NCI-H1436 (cell line): Measurements from ENCODE around the gene ZNF638.

Experiments used
- DNase-seq: peaks from one replicate; lab custom pipeline; 2025; lab: John Stamatoyannopoulos, UW

Gene ZNF638

DNA sequence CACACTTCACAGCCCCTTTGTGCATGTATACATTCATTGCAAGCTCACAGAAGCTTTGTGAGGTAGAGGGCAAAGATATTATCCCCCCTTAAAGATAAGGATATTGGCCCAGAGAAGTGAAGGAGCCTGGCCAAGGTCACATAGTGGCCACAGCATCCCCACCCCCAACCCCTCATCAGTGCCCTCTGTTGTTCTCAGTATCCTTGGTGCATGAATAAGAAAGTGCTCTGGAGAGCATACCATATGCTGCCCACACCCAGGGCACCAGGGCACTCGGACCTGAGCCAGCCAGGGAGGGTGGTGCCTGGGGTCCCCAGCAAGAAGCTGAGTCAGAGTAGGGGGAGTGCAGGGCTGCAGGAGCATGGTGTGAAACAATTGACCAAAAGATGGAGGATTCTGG, 125.0 kb downstream of the ZNF638 start:
- DNase-seq: no peak

- no peak for DNase-seq
Measured at GRCh38 chr2:71457123-71457915, 125.7 kb downstream of the ZNF638 start.

GRCh38 chr2:71457923-71458322, 126.3 kb downstream of the ZNF638 start:
- DNase-seq: no peak

DNA sequence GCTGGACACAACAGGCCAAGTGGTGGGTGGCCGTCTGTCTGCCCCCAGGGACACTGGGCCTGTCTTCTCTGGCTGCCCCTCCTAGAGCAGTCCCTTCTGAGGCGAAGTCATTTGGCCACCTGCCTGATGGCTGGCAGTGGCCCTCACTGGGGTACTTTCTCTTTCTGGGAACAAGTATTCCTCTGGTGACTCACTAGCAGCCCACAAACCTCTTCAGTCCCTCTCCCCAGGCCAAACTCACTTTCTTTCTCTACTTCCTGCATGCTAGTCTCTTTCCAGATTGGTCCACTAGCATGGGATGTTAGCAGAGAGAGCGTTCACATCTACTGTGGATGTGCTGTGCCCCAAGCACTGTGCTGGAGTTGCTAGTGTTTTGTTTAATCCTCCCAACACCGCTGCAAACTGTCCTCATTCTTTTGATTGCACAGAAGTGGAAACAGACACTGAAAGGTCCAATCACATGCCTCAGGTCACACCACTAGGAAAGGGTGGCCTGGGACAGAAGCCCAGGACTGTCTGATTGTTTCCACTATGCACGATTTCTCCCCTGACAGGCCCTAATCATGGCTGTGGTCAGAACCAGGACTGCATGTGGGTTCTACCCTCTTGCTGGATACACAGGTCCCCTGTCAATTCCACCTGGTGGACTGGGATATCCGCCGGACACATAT, 127.0 kb downstream of the ZNF638 start:
- no peak for DNase-seq

DNA sequence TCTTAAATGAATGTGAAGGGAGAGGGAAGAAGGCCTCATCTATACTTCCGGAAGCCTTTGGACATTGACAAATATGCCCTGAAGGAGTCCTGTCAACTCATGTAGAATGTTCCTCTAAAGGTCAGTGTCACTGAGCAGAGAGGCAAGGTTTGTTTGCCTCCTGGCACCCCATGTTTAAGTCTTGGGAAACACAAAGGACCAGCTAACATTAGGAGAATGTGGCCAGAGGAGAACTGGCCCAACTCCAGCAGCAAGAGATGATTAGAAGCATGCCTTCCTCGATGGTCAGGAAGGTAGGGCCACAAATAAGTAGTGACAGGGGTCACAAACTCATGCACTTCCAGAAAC, 127.5 kb downstream of the ZNF638 start:
- no peak for DNase-seq

- no peak for DNase-seq
Measured at GRCh38 chr2:71460056-71460455, 128.5 kb downstream of the ZNF638 start.

GRCh38 chr2:71460595-71461303, 129.2 kb downstream of the ZNF638 start:
- no peak for DNase-seq

DNA sequence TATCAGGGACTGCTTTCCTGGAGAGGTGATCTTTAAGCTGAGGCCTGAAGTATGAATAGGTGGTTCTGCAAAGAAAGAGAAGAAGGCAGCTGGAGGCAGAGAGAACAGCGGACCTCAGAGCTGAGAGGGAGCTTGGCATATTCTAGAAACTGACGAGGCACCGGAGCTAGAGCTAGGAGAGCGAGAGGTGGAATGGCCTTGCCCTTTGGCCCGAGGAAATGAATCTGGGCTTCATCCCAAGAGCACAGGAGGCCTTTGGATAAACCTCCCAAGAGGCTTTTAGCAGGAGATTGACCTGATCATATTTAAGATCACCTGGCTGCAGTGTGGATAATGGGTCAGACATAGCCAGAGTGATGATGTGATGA, 129.7 kb downstream of the ZNF638 start:
- DNase-seq: no peak

DNA sequence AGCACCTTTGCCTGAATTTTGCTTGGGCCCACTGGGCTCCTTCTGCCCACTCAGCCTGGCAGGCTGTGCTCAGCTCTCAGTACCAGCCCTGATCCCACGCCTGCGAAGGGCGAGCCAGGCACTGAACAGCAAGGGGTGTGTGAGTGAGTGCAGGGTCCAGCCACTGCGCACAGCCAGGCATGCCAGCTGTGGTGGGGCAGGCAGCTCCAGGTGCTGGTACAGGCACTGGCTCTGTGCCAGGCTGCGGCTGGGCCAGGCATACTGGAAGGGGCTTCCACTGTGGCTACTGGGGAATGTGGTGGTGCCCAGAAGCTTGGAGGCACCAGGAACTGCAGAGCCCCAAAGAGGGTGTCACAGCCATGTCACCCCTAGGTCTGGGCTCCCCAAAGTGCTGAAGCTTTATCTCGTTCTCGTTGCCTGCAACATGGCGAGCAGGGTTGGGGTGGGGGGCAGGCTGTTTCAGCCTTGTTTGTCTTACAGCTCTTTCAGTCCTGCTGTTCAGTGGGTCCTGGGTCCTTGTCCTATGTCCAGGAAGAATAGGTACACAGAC, 130.5 kb downstream of the ZNF638 start:
- DNase-seq: no peak

DNA sequence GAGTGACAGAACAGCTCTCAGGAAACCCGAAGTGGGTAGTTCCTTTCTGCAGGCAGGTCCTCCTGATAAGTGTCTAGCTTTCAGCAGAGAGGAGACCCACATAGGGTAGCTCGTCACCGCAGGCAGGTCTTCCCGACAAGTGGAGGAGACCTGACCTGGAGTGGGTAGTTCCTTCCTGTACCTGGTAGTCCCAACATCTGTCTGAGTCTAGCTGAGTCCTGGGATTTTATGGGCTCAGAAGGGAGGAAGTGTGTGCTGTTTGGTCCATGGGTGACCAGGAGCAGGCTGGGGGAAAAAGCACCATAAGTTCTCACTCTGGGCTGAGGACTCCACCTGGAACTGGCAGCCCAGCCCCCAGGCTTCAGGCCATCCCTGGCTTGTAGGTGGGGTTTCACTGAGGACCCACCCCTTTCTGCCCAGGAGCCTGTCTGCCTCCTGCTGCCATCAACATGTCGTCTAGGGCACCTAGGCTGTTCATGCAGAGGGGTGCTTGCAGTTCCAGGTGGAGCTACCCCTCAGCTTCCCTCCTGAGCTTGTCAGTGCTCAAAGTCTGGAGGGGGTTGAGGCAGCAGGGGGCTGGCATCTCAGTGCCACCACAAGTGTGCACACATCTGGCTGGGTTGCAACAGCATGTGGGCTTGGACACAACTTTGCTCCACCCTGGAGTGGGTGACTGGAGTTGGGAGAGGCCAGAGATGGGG, 131.2 kb downstream of the ZNF638 start:
- no peak for DNase-seq

GRCh38 chr2:71463342-71463654, 131.7 kb downstream of the ZNF638 start:
- DNase-seq: no peak

GRCh38 chr2:71464389-71464788, 132.8 kb downstream of the ZNF638 start:
- no peak for DNase-seq

- DNase-seq: no peak
Measured at GRCh38 chr2:71465356-71465755, 133.8 kb downstream of the ZNF638 start.

- no peak for DNase-seq
Measured at GRCh38 chr2:71465961-71466300, 134.3 kb downstream of the ZNF638 start.

DNA sequence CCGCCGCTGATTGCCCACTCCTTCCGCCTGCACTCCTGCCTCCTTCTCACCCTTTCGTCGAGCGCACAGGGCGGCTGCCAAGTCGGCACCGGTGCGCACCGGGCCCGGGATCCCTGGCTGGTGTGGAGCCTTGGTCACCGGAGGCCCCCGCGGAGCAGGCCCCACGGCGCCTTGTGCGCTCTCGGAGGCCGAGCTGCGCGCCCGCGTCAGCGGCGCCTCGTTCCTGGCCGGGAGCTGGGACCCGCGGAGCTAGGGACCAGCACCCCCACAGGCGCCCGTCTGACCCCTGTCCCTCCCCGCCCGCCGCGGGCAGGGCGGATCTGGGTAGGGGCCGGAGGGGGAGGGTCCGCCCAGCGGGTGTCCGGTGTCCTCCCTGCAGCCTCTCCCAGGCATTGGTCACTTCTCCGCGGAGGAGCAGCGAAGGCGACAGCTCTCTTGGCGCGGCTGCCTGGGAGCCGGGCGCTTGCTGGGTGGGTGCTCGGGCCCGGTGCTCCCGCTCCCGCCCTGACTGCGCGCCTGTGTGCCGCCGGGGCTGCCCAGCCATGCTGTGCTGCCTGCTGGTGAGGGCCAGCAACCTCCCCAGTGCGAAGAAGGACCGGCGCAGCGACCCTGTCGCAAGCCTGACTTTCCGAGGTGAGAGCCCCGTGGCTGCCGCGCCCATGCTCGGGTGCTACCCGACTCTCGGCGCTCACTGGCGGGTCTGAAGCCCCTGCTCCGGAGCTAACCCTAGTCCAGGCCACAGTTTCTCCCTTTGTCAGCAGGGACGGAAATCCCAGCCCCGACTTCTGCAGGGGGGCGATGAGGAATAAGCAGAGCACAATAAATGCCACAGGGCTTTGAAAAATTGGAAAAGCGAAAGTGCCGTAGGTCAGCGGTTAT, 135.0 kb downstream of the ZNF638 start:
- DNase-seq: no peak

DNA sequence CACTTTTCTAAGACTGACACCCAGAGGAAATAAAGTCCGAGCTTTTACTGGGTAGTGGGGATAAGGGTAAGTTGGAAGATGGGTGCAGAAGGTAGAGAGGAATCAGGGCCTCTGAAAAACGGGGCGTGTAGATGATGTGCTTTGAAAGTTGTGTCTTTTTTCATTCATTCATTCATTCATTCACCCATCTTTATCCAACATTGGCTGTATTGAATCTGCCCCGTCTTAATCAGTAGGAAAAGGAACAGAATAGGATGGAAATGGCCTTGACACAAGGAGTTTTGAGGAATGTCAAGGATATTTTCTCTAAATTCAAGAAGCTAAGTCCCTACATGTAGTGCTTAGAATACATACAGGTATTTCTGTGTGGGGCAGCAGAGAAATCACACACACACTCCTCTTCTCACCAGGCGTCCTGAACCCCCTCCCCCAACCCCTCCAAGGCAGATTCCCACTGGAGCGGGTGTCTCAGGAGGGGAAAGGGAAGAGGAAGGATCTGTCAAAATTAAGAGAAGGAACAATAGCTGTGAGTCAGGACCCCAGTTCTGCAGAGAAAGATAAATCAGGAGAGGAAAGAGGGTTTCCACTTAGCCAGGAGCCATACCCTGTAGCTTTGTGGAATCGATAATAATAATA, 135.7 kb downstream of the ZNF638 start:
- no peak for DNase-seq

GRCh38 chr2:71468279-71469015, 136.9 kb downstream of the ZNF638 start:
- DNase-seq: no peak

DNA sequence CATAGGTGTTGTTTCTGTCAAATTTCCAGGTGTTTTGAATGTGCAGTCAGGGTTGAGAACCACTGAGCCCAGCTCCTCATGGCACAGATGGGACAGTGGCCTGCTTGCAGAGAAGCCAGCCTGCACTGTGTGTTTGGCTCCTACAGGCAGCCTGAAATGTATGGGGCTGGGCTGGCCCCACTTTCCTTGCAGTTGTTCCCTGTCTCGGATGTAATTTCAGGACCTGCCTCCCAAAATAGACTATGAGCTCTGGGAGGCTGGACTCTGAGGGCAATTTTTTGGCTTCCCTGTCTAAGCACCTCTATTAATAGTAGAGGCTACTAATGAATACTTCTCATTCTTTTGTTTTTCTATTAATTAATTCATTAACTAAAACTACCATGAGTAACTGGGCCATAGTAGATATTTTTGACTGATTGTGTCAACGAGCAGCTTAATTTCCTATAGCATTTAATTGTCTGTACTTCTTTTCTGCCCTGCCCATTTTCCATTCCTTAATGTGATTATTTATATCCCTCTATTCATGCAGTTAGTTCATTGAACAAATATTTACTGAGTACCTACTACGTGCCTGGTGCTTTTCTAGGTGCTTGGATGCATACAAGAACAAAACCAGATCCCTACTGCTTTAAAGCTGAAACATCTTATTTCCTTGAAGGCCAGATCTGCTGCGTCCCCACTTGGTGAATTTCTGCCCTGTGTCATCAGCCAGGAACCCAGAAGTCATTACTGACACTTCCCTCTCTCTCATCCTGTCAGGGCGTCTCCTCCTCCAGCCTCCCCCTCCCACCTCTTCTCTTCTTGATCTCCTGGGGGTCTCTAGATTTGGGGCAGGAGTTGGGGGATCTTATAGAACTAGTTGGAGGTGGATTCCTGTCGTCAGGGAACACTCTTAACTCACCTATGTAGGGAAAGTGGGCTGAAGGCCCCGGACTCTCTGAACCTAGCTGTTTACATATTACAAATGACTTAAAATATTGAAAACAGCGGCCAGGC, 138.1 kb downstream of the ZNF638 start:
- DNase-seq: no peak

DNA sequence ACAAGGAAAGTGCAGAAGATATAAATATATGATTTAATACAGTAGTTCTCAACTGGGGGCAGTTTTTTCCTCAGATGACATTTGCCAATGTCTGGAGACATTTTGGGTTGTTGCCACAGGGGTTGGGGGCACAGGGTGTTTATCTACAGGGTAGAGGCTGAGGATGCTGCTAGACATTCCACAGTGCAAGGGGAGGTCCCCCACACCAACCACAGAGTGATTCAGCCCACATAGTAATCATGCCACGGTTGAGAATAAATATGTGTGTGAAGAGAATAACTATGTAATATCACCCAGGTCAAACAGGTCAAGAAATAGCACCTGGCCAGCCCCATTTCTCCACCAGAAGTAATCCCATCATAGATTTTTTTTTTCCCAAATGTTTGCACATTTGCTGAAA, 139.7 kb downstream of the ZNF638 start:
- no peak for DNase-seq
